GM12865 (cell line): ENCODE measurements around the gene PILRA.
A peak's percentile ranks its signal among the peaks of the same experiment; 100 is the strongest.
"Not testable (repeated sequence)": the region's sequence is repeated elsewhere in the genome, so short reads cannot be mapped to it uniquely, and the experiment has no call there.

Source experiments
- DNase-seq: peaks from one replicate; pipeline ENCODE4 v3.0.0; 2010; ENCODE audit warnings: low read depth
- H3K4me3 ChIP-seq: 2 replicates; pipeline ENCODE4 v1.5.1; 2011; ENCODE audit warnings: mild to moderate bottlenecking, low read depth, low read length, control low read depth
- CTCF ChIP-seq: IDR thresholded peaks from 2 replicates; pipeline ENCODE4 v1.5.1; 2011; ENCODE audit warnings: low read length, control low read depth, low read depth, inconsistent platforms; ENCODE audit not compliant: insufficient read depth; ENCODE audit errors: missing control alignments

PILRA gene

GRCh38 chr7:100363098-100363497 lies 10.2 kb upstream of the PILRA start:
- TF ChIP-seq CTCF: no peak
- H3K4me3 ChIP-seq: no peak overlapping the region
- no peak for DNase-seq

- not testable (repeated sequence) for DNase-seq, H3K4me3 ChIP-seq
Observed at GRCh38 chr7:100363797-100364196, 9.5 kb upstream of the PILRA start.

- no peak for DNase-seq
- TF ChIP-seq CTCF: no peak
- no peak overlapping the region for H3K4me3 ChIP-seq
Observed at GRCh38 chr7:100364480-100364879, 8.8 kb upstream of the PILRA start.

GRCh38 chr7:100365998-100366367 lies 7.3 kb upstream of the PILRA start:
- DNase-seq: peak; percentile 38
- H3K4me3 ChIP-seq: not testable (repeated sequence)

- no peak overlapping the region; the same call in none of the 2 replicates for H3K4me3 ChIP-seq
- DNase-seq: peak; percentile 67
- no peak for TF ChIP-seq CTCF
Observed at GRCh38 chr7:100366411-100367250, 6.7 kb upstream of the PILRA start.

GRCh38 chr7:100367251-100367620 lies 6.1 kb upstream of the PILRA start:
- DNase-seq: no peak
- TF ChIP-seq CTCF: no peak
- no peak overlapping the region for H3K4me3 ChIP-seq

- H3K4me3 ChIP-seq: no peak overlapping the region
- no peak for TF ChIP-seq CTCF
Observed at GRCh38 chr7:100367676-100368613, 5.3 kb upstream of the PILRA start.

More at GRCh38 chr7:100367676-100368613, 5.3 kb upstream of the PILRA start:
- peak; percentile 62 for DNase-seq
